A172 (cell line): ENCODE data around the gene TAF3. TPM values are rescaled to one million over a fixed set of nuclear protein-coding genes. Genes with fewer than 3 reads are reported as not detected.

Experiments used
- DNase-seq: peaks from one replicate; pipeline ENCODE4 v3.0.0-alpha.2; 2015; ENCODE audit warnings: low spot score
- total RNA-seq: library from RNA; depleted of rRNA; stranded (reverse); fragments of >200 nt; shearing (Covaris generic); gene quantifications from 2 replicates; pipeline ENCODE4 v1.2.3, GENCODE V29; 2014; rRNA removed

Gene TAF3
- total RNA-seq, 1 experiment from 2014 or later, result 3.3 TPM

DNA sequence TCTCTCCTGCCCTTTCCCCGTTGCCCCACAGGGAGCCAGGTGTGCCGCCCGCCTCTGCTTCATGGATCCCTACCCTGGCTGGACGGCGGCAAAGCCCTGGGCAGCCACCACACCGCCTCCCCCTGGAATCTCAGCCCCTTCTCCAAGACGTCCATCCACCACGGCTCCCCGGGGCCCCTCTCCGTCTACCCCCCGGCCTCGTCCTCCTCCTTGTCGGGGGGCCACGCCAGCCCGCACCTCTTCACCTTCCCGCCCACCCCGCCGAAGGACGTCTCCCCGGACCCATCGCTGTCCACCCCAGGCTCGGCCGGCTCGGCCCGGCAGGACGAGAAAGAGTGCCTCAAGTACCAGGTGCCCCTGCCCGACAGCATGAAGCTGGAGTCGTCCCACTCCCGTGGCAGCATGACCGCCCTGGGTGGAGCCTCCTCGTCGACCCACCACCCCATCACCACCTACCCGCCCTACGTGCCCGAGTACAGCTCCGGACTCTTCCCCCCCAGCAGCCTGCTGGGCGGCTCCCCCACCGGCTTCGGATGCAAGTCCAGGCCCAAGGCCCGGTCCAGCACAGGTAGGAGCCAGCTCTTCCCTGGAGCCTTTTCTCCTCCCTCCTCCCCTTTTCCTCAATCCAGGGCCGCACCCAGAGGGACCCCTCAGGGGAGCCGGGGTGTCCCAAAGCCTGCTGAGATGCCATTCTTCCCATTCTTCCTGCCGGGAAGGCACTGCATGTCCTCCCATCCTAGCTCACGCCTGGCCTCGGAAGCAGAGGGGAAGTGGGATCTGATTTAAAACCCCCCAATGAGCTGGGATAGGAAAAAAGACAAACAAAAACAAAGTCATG, 240.2 kb downstream of the TAF3 start:
- no peak for DNase-seq

DNA sequence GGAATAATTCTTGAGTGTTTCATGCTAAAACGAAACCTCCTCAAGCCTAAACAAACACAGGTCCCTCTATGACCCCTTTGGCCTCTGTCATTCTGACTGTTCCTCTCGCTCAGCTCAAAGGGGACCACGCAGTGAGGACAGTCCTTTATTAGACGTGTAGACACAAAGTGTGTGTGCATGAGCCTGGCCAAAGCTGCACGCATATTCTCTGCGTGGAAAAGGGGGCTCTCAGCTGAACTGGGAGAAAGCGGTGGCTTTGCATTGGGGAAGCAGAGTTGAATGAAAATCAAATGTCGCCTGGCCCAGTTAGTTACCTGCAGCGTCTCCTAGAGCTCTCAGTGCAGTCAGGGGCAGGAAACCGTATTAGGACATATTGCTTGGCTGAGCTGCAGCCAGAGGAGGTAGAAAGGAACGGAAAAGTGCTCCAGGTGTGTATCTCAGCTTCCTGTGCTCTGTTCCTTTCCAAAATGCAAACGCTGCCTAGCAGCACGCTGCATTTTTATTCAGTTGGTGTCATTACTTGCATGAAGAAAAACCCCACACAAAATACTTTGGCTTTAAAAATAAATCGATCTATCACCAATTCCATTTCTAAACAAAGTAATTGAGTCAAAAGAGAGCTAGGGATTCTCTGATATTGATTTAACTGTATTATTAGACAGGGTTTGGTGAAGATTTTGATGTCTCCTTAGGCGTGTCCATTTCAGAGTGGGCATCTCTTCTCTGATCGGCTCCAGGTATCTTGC, 241.1 kb downstream of the TAF3 start:
- DNase-seq, result no peak

DNA sequence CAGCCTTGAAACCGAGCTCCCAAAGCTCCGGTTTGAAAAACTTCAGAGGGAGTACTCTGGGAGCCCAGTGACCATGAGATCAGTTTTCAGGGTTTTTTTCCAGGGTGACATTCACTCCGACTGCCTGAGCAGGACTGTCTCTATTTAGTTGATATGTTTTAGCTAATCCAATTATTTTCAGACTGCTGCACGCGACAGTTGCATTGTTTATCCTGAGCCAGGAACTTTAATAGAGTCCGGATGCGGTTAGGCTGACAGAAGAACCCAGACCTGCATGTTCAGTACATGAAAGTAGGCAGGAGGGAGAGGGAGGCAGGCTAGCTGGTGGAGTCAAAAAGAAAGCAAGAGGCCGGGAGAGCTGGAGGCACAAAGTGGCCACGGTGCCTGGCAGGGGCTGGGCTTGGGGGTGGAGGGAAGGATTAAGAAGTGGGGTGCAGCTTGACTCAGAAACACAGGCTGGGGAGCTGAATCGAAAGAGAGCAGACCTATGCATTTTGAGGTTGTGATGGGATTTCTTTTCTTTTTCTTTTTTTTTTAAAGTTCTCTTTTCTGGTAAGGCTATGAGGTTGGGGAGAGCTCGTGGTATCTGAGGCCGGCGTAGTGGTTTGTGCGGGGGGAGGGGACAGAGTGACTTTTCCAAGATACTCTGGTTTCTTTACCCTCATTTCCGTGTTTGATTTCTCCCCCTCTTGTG, 241.9 kb downstream of the TAF3 start:
- no peak for DNase-seq

DNA sequence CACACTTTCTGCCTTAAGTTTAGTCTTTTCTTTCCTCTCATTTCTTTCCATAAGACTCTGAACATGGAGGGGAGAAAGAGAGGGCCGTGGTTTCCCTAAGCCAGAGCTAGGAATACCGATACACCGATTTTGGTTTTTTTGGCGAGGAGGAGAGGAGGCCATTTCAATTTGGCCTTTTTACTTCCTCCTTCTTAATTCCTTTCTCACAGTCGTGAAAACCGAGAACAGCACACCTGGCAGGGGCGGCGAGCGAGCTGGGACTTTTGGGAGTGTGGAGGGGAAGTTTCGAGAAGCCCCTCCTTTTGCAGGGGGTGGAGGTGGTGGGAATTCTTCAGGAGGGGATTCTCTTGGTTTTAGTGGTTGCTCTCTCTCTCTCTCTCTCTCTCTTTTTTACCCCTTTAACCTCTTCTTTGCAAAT, 242.4 kb downstream of the TAF3 start:
- DNase-seq, result no peak

DNA sequence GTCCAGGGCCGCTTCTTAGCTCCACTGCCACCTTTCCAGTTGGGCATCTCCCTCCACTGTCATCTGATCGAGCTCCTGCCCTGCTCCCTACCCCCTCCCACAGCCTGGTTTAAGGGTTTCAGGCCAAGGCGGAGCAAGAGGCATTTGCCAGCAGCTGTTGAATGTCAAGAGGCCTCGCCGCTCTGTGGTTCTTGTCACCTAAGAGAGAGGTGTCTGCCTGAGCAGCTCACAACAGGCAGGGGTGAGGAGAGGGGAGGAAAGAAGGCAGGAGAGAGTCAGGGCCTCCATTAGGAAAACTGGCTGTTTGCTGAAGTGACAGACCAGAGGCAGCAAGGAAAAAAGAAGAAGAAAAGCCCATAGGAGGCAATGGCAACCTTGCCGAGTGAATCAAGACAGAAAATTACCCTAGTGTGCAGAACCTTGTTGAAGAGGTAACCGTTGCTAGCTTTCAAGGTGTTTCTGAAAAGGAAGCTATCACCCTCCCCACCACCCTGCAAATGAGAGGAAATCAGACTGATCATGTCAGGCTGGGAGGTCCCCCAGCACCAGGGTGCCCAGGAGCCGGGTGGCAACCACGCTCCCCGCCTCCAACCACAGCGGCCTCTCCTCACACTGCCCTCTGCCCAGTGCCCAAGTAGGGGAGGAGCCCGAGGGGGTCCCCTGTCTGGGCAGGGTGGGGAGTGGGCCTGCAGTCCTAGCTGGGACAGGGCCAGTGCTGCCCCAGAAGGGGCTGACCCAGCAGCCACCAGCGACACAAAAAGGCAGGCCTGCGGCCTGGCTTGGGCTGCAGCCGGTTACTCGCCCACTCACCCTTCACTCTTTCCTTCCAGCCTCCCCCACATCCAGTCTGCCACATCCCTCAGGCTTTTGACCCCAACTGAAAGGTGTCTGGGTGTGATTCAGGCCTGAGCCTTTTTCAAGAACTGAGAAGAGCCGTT, 243.2 kb downstream of the TAF3 start:
- no peak for DNase-seq

DNA sequence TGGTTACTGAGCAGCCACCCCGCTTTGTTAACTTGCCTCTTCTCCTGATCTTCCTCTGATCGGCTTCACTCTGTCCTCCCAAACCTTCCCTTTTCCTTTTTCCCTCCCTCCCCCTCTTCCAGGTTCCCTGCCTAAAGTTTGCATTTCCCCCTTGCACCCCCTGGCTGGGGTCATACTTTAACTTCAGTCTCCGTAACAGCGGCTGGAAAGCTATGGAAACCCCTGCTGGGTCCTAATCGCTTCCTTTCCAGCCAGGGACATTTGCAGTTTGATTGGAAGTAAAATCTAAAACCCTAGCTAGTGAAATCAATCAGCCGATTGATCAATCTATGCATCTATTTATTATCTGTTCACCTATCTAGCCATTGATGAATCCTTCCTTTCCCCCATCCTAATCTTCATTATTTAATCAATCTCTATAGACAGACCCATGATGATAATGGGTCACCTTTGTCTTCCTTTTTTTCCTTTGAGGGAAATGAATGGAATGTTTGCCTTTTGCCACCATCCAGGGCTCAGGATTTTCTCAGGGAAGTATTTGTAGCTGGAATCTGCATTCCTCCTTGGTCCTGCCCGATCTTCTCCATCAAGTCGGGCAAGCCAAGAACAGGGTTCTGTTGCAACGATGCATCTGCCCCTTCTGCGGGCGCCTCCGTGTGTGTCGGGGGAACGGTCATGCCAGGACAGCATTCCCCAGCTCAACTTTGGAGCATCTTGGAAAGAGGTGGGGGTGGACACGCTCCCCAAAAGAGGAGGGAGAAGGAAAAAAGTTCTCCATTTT, 245.0 kb downstream of the TAF3 start:
- no peak for DNase-seq

DNA sequence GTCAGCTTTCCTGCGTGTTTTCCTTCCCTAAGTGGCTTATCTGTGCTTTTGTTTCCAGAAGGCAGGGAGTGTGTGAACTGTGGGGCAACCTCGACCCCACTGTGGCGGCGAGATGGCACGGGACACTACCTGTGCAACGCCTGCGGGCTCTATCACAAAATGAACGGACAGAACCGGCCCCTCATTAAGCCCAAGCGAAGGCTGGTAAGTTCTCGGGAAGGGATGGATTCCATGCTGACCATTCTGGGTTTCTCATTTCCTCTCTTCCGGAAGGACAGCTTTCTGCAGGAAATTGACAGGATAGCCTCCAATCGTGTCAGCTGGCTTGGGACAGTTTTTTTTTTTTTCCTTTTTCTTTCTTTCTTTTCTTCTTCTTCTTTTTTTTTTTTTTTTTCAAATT, 245.6 kb downstream of the TAF3 start:
- no peak for DNase-seq

DNA sequence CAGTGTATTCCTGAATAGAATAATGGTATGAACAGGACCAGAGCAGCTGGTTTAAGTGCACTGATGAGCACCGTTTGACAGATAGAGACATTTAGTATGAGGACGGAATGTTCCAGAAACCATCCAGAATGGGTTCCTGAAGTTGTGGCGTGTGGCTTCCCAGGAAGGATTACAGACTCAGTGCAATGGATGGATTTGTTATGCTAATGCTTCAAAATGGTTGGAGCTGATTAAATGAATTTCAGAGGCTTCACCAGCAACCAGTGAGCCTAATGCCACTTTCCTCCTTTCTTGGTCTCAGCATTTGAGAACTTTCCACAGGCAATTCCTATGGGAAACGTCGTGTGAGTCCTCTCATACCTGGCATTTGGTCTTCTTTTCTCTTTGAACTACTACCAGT, 246.1 kb downstream of the TAF3 start:
- DNase-seq, result no peak

DNA sequence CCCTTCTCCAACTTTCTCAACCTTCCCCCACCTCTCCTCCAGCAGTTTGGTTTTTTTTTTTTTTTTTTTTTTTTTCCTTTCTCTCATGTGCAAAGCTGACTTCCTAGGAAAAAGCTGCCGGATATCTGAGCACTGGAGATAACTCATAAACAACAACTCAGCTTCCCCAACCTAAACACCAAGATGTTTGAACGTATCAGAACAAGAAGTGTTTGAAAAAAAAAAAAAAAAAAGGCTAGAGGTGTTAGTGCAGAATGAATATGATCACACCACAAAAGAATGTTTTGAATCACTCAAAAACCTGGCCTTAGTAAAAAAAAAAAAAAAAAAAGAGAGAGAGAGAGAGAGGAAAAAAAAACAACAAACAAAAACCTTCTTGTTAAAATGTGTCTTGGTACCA, 247.3 kb downstream of the TAF3 start:
- DNase-seq, result peak; percentile 55

DNA sequence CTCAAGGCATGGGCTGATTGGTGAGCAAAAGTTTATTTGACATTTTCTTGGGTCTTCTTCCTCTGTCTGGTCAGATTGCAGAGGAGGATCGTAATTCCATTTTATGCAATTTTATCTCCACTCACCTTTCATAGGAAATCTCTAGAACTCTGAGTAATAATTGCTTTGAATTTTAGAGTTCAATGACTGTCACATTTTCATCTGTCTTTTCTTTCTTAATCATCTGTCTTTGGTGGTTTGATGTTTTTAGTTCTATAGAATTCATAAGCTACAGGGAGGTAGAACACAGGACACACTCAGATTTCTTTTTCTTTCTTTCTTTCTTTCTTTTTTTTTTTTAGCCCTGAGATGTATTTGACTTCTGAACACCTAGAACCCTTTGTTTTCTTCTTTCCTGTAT, 247.8 kb downstream of the TAF3 start:
- DNase-seq, result no peak

Other genes starting within 250 kb of the TAF3 start
- gene ITIH5, start 151.5 kb upstream of the TAF3 start, total RNA-seq, result 0.09 and 0.14 TPM in 2 replicates
- not detected in 2 replicates for gene ITIH2, start 115.2 kb upstream of the TAF3 start, total RNA-seq
- 19.6 and 23.0 TPM in 2 replicates for gene KIN, start 30.5 kb upstream of the TAF3 start, total RNA-seq
- 638 and 718 TPM in 2 replicates for gene ATP5F1C, start 30.3 kb upstream of the TAF3 start, total RNA-seq
- 0.12 and 0.46 TPM in 2 replicates for gene GATA3, start 236.2 kb downstream of the TAF3 start, total RNA-seq